GM12891 (cell line): ENCODE data around the gene PALM2AKAP2.

ENCODE experiments used
- PAX5 ChIP-seq: IDR thresholded peaks from 2 replicates; pipeline ENCODE4 v1.6.1; 2011; ENCODE audit warnings: low read length, moderate library complexity, mild to moderate bottlenecking; ENCODE audit not compliant: insufficient read depth, severe bottlenecking
- POLR2A ChIP-seq: IDR thresholded peaks from 2 replicates; pipeline ENCODE4 v1.6.1; 2011; ENCODE audit warnings: low read depth, low read length, control low read depth

DNA sequence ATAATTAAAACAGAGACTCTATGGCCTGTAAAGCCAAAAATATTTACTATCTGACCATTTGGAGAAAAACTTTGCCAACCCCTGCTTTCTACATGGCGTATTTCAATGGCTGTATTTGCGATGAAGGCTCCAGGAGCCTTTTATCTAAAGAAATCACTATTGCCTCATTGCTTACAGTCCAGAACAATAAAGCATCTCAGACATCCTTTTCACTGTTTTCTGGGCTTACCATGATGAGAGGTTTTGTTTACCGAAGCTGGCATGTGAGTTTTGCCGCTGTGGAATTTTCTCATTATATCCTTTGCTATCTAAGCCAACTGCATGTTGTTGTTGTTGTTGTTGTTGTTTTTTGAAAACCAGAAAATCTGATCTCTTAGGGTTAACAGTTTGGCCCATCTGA is 13.9 kb downstream of the PALM2AKAP2 start:
- TF ChIP-seq POLR2A (no peak), PAX5 (no peak)
